ENCODE data around the gene AGK. TPM values are rescaled to one million over a fixed set of nuclear protein-coding genes. Genes with fewer than 3 reads are reported as not detected.
"Not testable (repeated sequence)": the region's sequence is repeated elsewhere in the genome, so short reads cannot be mapped to it uniquely, and the experiment has no call there.

The AGK gene
- total and polyA plus RNA-seq, 8 donors: 2.9 to 42.8 (median 12.7) TPM

DNA sequence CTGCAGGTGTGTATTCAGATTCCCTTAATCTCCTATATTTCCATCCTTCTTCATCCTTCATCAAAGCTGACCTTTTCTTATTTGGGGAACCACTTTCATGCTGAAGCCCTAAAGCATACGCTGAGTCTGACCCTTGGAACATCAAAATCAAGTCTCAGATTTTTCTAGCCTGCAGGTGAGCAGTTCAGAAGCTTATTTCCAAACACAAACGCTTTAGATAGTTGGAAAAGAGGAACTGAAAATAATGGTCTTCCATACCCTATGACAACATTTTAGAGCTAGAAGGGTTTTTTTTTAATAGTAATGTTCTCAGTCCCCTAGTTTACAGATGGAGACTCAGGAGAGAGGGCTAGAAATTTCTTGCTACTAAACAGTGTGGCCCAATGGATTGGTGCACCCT is 1.6 kb upstream of the AGK start:
- Histone ChIP-seq H3K36me3 (no peaks in the 10 kb centered on the region), H3K27me3 (no peaks in the 10 kb centered on the region), H3K4me3 (no peak overlapping the region), H3K4me1 (peaks cover 5 to 27% (median 20%) of the 10 kb centered on the region in 4 donors), H3K9me3 (no peaks in the 10 kb centered on the region), H3K27ac (no peak overlapping the region)
- WGBS, 5 donors: 86 to 93% (median 92%) methylated on average over 2 of the region's 2 CpGs
- intact Hi-C loops (cut with DNase I; ENCODE audit: low total_unique reads): no loop called here
- TF ChIP-seq POLR2A (IDR thresholded peaks at IDR 0.05): no peak
- no peak for TF ChIP-seq POLR2AphosphoS5 (IDR thresholded peaks at IDR 0.05)
- TF ChIP-seq, protein P1, sequence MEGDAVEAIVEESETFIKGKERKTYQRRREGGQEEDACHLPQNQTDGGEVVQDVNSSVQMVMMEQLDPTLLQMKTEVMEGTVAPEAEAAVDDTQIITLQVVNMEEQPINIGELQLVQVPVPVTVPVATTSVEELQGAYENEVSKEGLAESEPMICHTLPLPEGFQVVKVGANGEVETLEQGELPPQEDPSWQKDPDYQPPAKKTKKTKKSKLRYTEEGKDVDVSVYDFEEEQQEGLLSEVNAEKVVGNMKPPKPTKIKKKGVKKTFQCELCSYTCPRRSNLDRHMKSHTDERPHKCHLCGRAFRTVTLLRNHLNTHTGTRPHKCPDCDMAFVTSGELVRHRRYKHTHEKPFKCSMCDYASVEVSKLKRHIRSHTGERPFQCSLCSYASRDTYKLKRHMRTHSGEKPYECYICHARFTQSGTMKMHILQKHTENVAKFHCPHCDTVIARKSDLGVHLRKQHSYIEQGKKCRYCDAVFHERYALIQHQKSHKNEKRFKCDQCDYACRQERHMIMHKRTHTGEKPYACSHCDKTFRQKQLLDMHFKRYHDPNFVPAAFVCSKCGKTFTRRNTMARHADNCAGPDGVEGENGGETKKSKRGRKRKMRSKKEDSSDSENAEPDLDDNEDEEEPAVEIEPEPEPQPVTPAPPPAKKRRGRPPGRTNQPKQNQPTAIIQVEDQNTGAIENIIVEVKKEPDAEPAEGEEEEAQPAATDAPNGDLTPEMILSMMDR (IDR thresholded peaks at IDR 0.05): no peak
- no peak for TF ChIP-seq EP300 (IDR thresholded peaks at IDR 0.05)
- no peak for DNase-seq

GRCh38 chr7:141550386-141551093 is 670 bp upstream of the AGK start:
- WGBS, 5 donors: 39 to 43% (median 40%) methylated on average over 18 of the region's 18 CpGs
- Histone ChIP-seq H3K36me3 (peaks cover 0 to 4% (median 3%) of the 10 kb centered on the region in 4 donors), H3K4me3 (peak overlapping the region; percentile 86 to 94 (median 88)), H3K9me3 (no peaks in the 10 kb centered on the region), H3K4me1 (peaks cover 5 to 27% (median 20%) of the 10 kb centered on the region in 4 donors), H3K27ac (peak overlapping the region in 4 of 5 donors; percentile 57 to 86 (median 77)), H3K27me3 (no peaks in the 10 kb centered on the region)
- TF ChIP-seq POLR2A (IDR thresholded peaks at IDR 0.05): no peak
- no peak for TF ChIP-seq POLR2AphosphoS5 (IDR thresholded peaks at IDR 0.05)
- TF ChIP-seq, protein P1 (IDR thresholded peaks at IDR 0.05): no peak
- TF ChIP-seq EP300 (IDR thresholded peaks at IDR 0.05): no peak
- no peak for DNase-seq
- intact Hi-C loops (cut with DNase I; ENCODE audit: low total_unique reads): no loop called here

DNA sequence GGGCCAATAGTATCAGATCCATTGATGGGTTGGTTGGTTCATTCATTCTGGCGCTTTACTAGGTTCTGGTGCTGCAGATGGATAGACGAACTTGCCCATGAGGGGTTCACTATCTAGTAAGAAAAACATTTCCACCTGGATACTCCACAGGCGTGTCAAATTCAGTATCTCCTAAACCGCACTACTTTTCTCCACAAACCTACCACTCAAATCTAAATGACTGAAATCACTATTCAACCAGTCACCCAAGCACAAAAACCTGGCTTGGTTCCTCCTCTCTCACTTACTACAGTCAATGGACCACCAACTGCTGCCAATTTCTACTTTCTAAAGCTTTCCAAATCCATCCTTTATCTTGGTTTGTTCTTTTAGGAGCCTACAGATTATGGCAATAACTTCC is 572 bp downstream of the AGK start:
- Histone ChIP-seq H3K27me3 (no peaks in the 10 kb centered on the region), H3K9me3 (no peaks in the 10 kb centered on the region), H3K4me3 (peak overlapping the region; percentile 86 to 94 (median 88)), H3K4me1 (peaks cover 5 to 27% (median 20%) of the 10 kb centered on the region in 4 donors), H3K36me3 (peaks cover 4 to 16% (median 16%) of the 10 kb centered on the region in 4 donors), H3K27ac (peak overlapping the region in 4 of 5 donors; percentile 57 to 86 (median 77))
- no peak for DNase-seq
- intact Hi-C loops (cut with DNase I; ENCODE audit: low total_unique reads): no loop called here
- whole genome bisulfite sequencing, 5 donors: 5 to 9% (median 8%) methylated on average over 4 of the region's 4 CpGs
- TF ChIP-seq EP300 (IDR thresholded peaks at IDR 0.05): no peak
- no peak for TF ChIP-seq POLR2AphosphoS5 (IDR thresholded peaks at IDR 0.05)
- TF ChIP-seq POLR2A (IDR thresholded peaks at IDR 0.05): no peak
- TF ChIP-seq, protein P1 (IDR thresholded peaks at IDR 0.05): no peak

- no peak for TF ChIP-seq POLR2AphosphoS5 (IDR thresholded peaks at IDR 0.05)
- no peak for TF ChIP-seq EP300 (IDR thresholded peaks at IDR 0.05)
- TF ChIP-seq, protein P1 (IDR thresholded peaks at IDR 0.05): no peak
- intact Hi-C loops (cut with DNase I; ENCODE audit: low total_unique reads): no loop called here
- peaks cover 0 to 9% (median 2%) of the 10 kb centered on the region in 4 donors for H3K9me3 ChIP-seq
- H3K27me3 ChIP-seq: no peaks in the 10 kb centered on the region
- WGBS, 5 donors: 78 to 94% (median 91%) methylated on average over 3 of the region's 3 CpGs
- H3K4me1 ChIP-seq: peaks cover 2 to 9% (median 6%) of the 10 kb centered on the region in 4 donors
- H3K4me3 ChIP-seq: no peak overlapping the region
- no peak overlapping the region for H3K27ac ChIP-seq
- no peak for DNase-seq
- H3K36me3 ChIP-seq: peaks cover 4 to 49% (median 42%) of the 10 kb centered on the region in 4 donors
These were observed 6.2 kb downstream of the AGK start for GRCh38 chr7:141557360-141557759.

- 82 to 87% (median 85%) methylated on average over 11 of the region's 11 CpGs for WGBS, 5 donors
These were observed 6.8 kb downstream of the AGK start for GRCh38 chr7:141557831-141558531.

More at GRCh38 chr7:141557831-141558531, 6.8 kb downstream of the AGK start:
- H3K27me3 ChIP-seq; H3K27ac ChIP-seq; H3K4me1 ChIP-seq; intact Hi-C loops (cut with DNase I; ENCODE audit: low total_unique reads); H3K9me3 ChIP-seq; DNase-seq; H3K4me3 ChIP-seq: not testable (repeated sequence)
- H3K36me3 ChIP-seq: peaks cover 4 to 55% (median 48%) of the 10 kb centered on the region in 4 donors

Measured in stomach (tissue), 9 donors.